ENCODE data around the gene SERPINA5.

The SERPINA5 gene

GRCh38 chr14:94548999-94549985, 31.9 kb upstream of the SERPINA5 start:
- no peak for DNase-seq (ENCODE audit: low read depth)

- no peak for DNase-seq (ENCODE audit: low read depth)
Measured at GRCh38 chr14:94550041-94550440, 31.2 kb upstream of the SERPINA5 start.

- no peak for DNase-seq (ENCODE audit: low read depth)
Measured at GRCh38 chr14:94555991-94556390, 25.2 kb upstream of the SERPINA5 start.

DNA sequence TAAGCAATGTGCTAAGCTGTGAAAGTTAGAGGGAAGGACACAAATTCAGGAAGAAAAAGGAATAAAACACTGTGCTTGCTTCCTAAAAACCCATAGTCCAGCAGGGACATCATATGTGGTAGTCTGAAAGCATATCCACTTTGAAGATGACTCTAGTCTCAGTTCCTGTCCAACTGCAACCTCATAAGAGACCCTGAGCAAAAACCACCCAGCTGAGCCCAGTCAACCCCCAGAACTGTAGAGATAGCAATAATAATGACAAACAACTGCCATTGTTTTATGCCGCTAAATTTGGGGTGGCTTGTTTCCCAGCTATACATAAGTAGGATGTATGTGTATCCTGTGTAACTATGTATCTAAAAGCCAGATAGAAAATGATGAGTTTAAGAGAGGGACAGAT, 23.9 kb upstream of the SERPINA5 start:
- DNase-seq (ENCODE audit: low read depth): no peak

DNA sequence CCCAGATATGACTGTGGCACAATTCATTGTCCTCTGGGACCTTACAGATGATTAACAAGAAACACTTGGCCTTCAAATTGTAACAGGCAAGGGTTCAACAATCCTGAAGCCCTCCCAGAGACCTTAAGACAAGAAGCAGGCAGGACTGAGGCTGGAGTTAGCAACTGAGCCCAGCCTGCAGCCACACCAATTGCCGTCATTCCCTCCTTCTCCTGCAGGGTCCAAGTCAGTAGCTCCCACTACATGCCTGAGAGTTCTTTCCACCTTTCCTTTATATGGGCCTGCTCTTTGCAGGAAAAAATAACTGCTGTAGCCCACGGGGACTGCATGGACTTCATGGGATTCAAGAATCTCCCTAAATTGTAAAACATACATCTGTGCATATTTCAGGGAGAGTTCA, 22.4 kb upstream of the SERPINA5 start:
- no peak for DNase-seq (ENCODE audit: low read depth)

- DNase-seq (ENCODE audit: low read depth): no peak
Measured at GRCh38 chr14:94559638-94560290, 21.5 kb upstream of the SERPINA5 start.

GRCh38 chr14:94560291-94560665, 20.9 kb upstream of the SERPINA5 start:
- DNase-seq (ENCODE audit: low read depth): no peak

- no peak for DNase-seq (ENCODE audit: low read depth)
Measured at GRCh38 chr14:94560751-94561655, 20.2 kb upstream of the SERPINA5 start, which contains the start of gene SERPINA4. Gene SERPINA4, plus strand, starts transcription at chr14:94561442. Its CDS starts 2,041 bp downstream, at chr14:94563483.

- no peak for DNase-seq (ENCODE audit: low read depth)
Measured at GRCh38 chr14:94561656-94562010, 19.6 kb upstream of the SERPINA5 start.

- no peak for DNase-seq (ENCODE audit: low read depth)
Measured at GRCh38 chr14:94562022-94562421, 19.2 kb upstream of the SERPINA5 start.

DNA sequence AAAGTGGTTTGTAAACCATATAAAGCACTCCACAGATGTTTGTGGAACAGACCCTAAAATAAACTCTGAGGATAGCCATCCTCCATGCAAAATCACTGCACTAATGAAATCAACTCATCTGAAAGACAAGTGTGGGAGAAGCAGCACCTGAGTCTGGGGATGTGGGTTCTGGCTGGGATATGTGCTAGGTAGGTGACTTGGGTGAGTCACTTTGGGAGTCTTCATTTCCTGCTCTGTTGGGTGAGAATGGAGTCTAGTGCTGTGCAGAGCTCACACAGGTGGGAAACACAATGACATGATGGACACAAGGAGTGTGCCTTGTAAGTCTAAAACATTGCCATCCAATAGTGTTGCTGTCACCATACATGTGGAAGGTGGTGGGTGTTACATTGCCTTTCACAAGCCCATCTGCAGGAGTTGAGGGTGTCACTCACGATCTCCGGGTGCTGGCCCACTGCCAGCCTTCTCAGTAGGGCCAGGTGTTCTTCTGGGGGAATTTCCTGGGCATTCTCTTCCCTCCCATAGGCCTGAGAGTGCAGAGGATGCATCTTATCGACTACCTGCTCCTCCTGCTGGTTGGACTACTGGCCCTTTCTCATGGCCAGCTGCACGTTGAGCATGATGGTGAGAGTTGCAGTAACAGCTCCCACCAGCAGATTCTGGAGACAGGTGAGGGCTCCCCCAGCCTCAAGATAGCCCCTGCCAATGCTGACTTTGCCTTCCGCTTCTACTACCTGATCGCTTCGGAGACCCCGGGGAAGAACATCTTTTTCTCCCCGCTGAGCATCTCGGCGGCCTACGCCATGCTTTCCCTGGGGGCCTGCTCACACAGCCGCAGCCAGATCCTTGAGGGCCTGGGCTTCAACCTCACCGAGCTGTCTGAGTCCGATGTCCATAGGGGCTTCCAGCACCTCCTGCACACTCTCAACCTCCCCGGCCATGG, 18.0 kb upstream of the SERPINA5 start:
- no peak for DNase-seq (ENCODE audit: low read depth)

- no peak for DNase-seq (ENCODE audit: low read depth)
Measured at GRCh38 chr14:94564381-94564780, 16.8 kb upstream of the SERPINA5 start.

- no peak for DNase-seq (ENCODE audit: low read depth)
Measured at GRCh38 chr14:94568186-94568585, 13.0 kb upstream of the SERPINA5 start.

DNA sequence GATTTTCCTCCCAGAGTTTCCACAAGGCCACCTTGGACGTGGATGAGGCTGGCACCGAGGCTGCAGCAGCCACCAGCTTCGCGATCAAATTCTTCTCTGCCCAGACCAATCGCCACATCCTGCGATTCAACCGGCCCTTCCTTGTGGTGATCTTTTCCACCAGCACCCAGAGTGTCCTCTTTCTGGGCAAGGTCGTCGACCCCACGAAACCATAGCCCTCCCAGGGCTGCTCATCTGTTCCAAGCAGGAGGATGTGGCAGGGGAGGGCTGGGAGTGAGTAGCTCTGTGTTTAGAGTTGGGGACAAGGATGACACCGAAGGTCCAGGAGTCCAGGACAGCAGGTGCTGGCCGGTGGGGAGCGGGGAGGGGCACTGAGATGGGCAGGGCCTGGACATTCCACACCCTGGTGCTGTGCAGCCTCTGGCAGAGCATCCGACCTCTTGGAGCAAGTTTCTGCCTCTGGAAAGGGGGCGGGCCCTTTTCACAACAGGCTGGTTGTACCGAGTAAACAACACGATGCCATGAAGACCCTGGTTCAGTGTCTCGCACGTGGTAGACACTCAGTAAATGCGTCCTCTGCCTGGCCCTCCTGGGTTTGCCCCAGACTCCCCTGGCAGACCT, 11.7 kb upstream of the SERPINA5 start:
- no peak for DNase-seq (ENCODE audit: low read depth)

- DNase-seq (ENCODE audit: low read depth): no peak
Measured at GRCh38 chr14:94570002-94570400, 11.2 kb upstream of the SERPINA5 start.

DNA sequence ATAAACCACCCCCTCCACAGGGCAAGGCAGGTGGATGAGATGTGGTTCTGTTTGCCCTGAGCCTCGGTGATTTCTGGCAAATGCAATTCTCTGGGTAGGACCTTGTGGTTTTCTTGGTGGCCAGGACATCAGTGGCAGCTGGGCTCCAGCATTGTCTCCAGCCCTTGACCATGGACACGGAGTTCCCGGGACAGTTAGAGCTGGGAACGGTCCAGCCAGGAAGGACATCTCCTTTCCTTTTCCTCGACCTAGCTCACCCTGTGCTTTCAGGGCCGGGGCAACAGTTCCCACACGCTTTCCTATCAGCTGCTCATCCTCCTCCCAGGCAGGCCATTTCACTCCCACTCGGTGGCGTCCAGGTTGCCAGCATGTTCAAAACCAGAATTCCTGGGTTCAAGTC, 10.8 kb upstream of the SERPINA5 start:
- no peak for DNase-seq (ENCODE audit: low read depth)

DNA sequence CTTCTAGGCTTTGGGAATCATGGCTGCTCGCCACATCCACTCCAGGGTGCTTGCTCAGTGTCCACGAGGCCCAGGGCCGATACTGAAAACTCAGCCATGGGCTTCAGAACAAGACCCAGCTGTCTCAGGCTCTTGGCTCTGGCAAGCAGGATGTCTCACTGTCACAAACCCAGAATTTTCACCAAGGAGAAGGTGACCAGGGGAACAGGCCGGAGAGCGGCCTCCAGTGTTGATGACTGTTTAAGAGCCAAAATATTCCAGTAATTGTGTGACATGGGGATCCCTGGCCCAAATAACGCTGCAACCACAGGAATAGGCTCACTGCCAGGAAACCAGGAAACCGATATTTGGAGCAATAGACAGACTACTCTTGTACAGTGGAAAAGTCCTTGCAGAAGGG, 9.8 kb upstream of the SERPINA5 start:
- DNase-seq (ENCODE audit: low read depth): no peak

GRCh38 chr14:94571950-94572349, 9.3 kb upstream of the SERPINA5 start:
- DNase-seq (ENCODE audit: low read depth): no peak

- DNase-seq (ENCODE audit: low read depth): no peak
Measured at GRCh38 chr14:94572637-94573303, 8.5 kb upstream of the SERPINA5 start.
